ENCODE results near the gene CIAO1. TPM values are rescaled to one million over a fixed set of nuclear protein-coding genes. Genes with fewer than 3 reads are reported as not detected.

CIAO1 gene
- total and polyA plus RNA-seq, 2 of the 13 experiments (the other 11 are each of a cell fraction or from before 2014, with no cell fraction given) = 99.3 to 120 TPM

GRCh38 chr2:96265349-96265839 lies 631 bp upstream of the CIAO1 start:
- CTCF ChIA-PET (ENCODE audit: low intra/inter-chr PET ratio, low total read pairs) = interaction anchor here (2.8 kb wide), 1 partner anchor 12 kb away, joined by 19 read pairs; no protein-coding TSS in a partner anchor
- intact Hi-C loops (cut with micrococcal nuclease; ENCODE audit: unreplicated experiment) = loop anchor here (1.0 kb wide), 1 partner anchor 12 kb away; no protein-coding TSS in a partner anchor
- DNase-seq (ENCODE audit: low spot score) (peak; percentile 23), FAIRE-seq (no peak), ATAC-seq (peak; percentile 3)
- H3K4me2 ChIP-seq (ENCODE audit: low read depth, low read length) = peak overlapping the region; percentile 88
- 3% methylated on average over 32 of the region's 49 CpGs for WGBS (ENCODE audit: low lambda C conversion rate)
- no TSS peak for BruUV-seq (replicated peaks)
- peaks cover 54% of the 10 kb centered on the region for H3K4me1 ChIP-seq (ENCODE audit: insufficient read depth, low read length)
- POLR2A ChIA-PET = interaction anchor here (0.9 to 3.6 kb wide), 11 partner anchors 8 to 91 kb away, joined by 3 to 46 read pairs (median 6); partner anchors contain the start of genes NCAPH, SNRNP200 and STARD7
- peak overlapping the region; percentile 95 to 97 (median 96) for H3K4me3 ChIP-seq (replicated peaks in 1 of 3; ENCODE audit: insufficient read depth in 1 of 3, low read depth in 2 of 3, low read length in 3 of 3)
- H2AFZ ChIP-seq (ENCODE audit: low read length) = no peak overlapping the region
- H3K27me3 ChIP-seq (ENCODE audit: control insufficient read depth in 1 of 2, insufficient read depth in 2 of 2, low read length in 2 of 2) = no peaks in the 10 kb centered on the region; a peak in 1 of 5 replicates
- peaks cover 55% of the 10 kb centered on the region for H3K79me2 ChIP-seq (ENCODE audit: insufficient read depth, low read length)
- H3K27ac ChIP-seq (ENCODE audit: extremely low read length, insufficient read depth, low read length) = peak overlapping the region; percentile 71
- in situ Hi-C loops (cut with HindIII; ENCODE audit: extremely low pct_ligation_motif_present, low pct_unique_long_range_greater_than_20kb) = no loop called here
- H3K36me3 ChIP-seq (replicated peaks in 1 of 2; ENCODE audit: control insufficient read depth in 1 of 2, insufficient read depth in 2 of 2, low read length in 2 of 2) = peaks cover 17 to 35% of the 10 kb centered on the region in 2 experiments
- H4K20me1 ChIP-seq (ENCODE audit: insufficient read depth, low read length) = peaks cover 6% of the 10 kb centered on the region
- H3K9ac ChIP-seq (ENCODE audit: insufficient read depth, low read depth, low read length) = peak overlapping the region; percentile 82
- no peaks in the 10 kb centered on the region for H3K9me3 ChIP-seq (ENCODE audit: low read length)
- TF ChIP-seq ZNF766 (CRISPR knock-in tag; IDR thresholded peaks at IDR 0.05; ENCODE audit: borderline replicate concordance) = no peak
- TF ChIP-seq ZIK1 (CRISPR knock-in tag; IDR thresholded peaks at IDR 0.05; ENCODE audit: borderline replicate concordance, low read depth) = peak; percentile 64; the same call in 1 of the 2 replicates
- 0 out of 2 replicates have a peak, but pooled peaks have one; percentile 17 for TF ChIP-seq ZNF558 (CRISPR knock-in tag; IDR thresholded peaks at IDR 0.05; ENCODE audit: borderline replicate concordance)
- TF ChIP-seq ZBTB43 (CRISPR knock-in tag; conservative IDR thresholded peaks at IDR 0.05) = no peak
- no peak for TF ChIP-seq TOPORS (CRISPR knock-in tag; IDR thresholded peaks at IDR 0.05)
- 0 out of 2 replicates have a peak, but pooled peaks have one; percentile 14 for TF ChIP-seq ZBTB20 (CRISPR knock-in tag; IDR thresholded peaks at IDR 0.05; ENCODE audit: borderline replicate concordance, low read depth)
- no peak for TF ChIP-seq ZFP62 (CRISPR knock-in tag; IDR thresholded peaks at IDR 0.05)
- 0 out of 2 replicates have a peak, but pooled peaks have one; percentile 19 for TF ChIP-seq GFI1 (CRISPR knock-in tag; IDR thresholded peaks at IDR 0.05; ENCODE audit: borderline replicate concordance)
- TF ChIP-seq ZBTB37 (CRISPR knock-in tag; IDR thresholded peaks at IDR 0.05) = 0 out of 2 replicates have a peak, but pooled peaks have one; percentile 33
- 0 out of 2 replicates have a peak, but pooled peaks have one; percentile 13 for TF ChIP-seq ZNF563 (CRISPR knock-in tag; IDR thresholded peaks at IDR 0.05)
- peak; percentile 74; the same call in 1 of the 2 replicates for TF ChIP-seq ZNF367 (CRISPR knock-in tag; IDR thresholded peaks at IDR 0.05; ENCODE audit: borderline replicate concordance)
- no peak for TF ChIP-seq ZKSCAN1 (IDR thresholded peaks at IDR 0.05; ENCODE audit: low read length)

Measured in HepG2 (cell line).